Fibroblast of the conjunctiva (primary cell): ENCODE results near the gene LGALS7B.
"Not testable (repeated sequence)": the region's sequence is repeated elsewhere in the genome, so short reads cannot be mapped to it uniquely, and the experiment has no call there.

Experiments
- DNase-seq: peaks from one replicate; pipeline ENCODE4 v3.0.0-alpha.2; 2010; ENCODE audit warnings: low read depth

Gene LGALS7B

GRCh38 chr19:38770228-38770948 is 18.6 kb upstream of the LGALS7B start:
- not testable (repeated sequence) for DNase-seq

GRCh38 chr19:38770949-38771275 is 18.1 kb upstream of the LGALS7B start:
- DNase-seq: not testable (repeated sequence)

- not testable (repeated sequence) for DNase-seq
Observed at GRCh38 chr19:38771569-38771968, 17.4 kb upstream of the LGALS7B start.

GRCh38 chr19:38773469-38774177 is 15.4 kb upstream of the LGALS7B start, which contains the start of gene LGALS7:
LGALS7 (minus strand) TSS chr19:38773517; CDS start chr19:38773492, 25 bp downstream.
- DNase-seq: no peak

- DNase-seq: no peak
Observed at GRCh38 chr19:38774181-38774950, 14.6 kb upstream of the LGALS7B start.

- no peak for DNase-seq
Observed at GRCh38 chr19:38778733-38779132, 10.3 kb upstream of the LGALS7B start.

GRCh38 chr19:38780443-38780842 is 8.6 kb upstream of the LGALS7B start:
- no peak for DNase-seq

GRCh38 chr19:38781058-38781457 is 7.9 kb upstream of the LGALS7B start:
- no peak for DNase-seq

GRCh38 chr19:38782212-38782611 is 6.8 kb upstream of the LGALS7B start:
- not testable (repeated sequence) for DNase-seq

- no peak for DNase-seq
Observed at GRCh38 chr19:38784224-38784623, 4.8 kb upstream of the LGALS7B start.

- no peak for DNase-seq
Observed at GRCh38 chr19:38785187-38785699, 3.8 kb upstream of the LGALS7B start.

GRCh38 chr19:38786061-38786460 is 2.9 kb upstream of the LGALS7B start:
- not testable (repeated sequence) for DNase-seq

GRCh38 chr19:38786572-38787265 is 2.3 kb upstream of the LGALS7B start:
- DNase-seq: no peak

- not testable (repeated sequence) for DNase-seq
Observed at GRCh38 chr19:38790507-38791403, 1.8 kb downstream of the LGALS7B start.

GRCh38 chr19:38791451-38792064 is 2.6 kb downstream of the LGALS7B start:
- DNase-seq: not testable (repeated sequence)

- no peak for DNase-seq
Observed at GRCh38 chr19:38792250-38793111, 3.5 kb downstream of the LGALS7B start.

- peak; percentile 37 for DNase-seq
Observed at GRCh38 chr19:38793177-38793576, 4.2 kb downstream of the LGALS7B start.

- DNase-seq: no peak
Observed at GRCh38 chr19:38793671-38794070, 4.7 kb downstream of the LGALS7B start.

GRCh38 chr19:38795549-38795948 is 6.5 kb downstream of the LGALS7B start:
- no peak for DNase-seq
